ENCODE measurements around the gene ZNF74. TPM values are rescaled to one million over a fixed set of nuclear protein-coding genes. Genes with fewer than 3 reads are reported as not detected.

ZNF74 gene
- total and polyA plus RNA-seq, 10 of the 15 experiments (the other 5 are each of a cell fraction or from before 2014, with no cell fraction given), result 0.37 to 9.3 (median 5.1) TPM

DNA sequence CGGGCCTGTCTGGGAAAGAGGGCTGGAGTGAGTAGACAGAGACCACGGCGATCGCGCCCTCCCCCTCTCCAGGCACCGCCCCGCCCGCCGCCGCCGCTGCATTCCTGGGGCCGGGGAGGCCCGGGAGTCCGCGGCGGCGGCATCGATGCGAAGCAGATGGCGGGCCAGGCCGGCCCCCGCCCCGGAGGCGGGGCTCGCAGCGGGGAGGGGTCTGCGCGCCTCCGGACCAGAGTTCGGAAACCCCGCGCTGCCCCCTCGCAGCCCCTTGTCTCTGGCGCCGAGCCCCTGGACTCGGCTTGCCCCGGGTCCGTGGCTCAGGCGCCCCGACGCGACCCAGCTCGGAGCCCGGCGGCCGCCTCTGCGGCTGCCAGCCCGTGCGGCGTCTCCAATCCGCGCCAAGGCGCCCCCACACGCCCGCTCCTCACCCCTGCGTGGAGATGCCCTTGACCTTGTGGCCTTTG lies 42.4 kb downstream of the ZNF74 start:
- WGBS (ENCODE audit: insufficient coverage, insufficient replicate concordance, low lambda C conversion rate, missing lambda C conversion rate), result 19% methylated on average over 52 of the region's 56 CpGs
- DNase-seq (ENCODE audit: low read depth, low spot score), result no peak
- Histone ChIP-seq H3K79me2 (ENCODE audit: control insufficient read depth, insufficient read depth, low read length) (no peaks in the 10 kb centered on the region), H3K27me3 (replicated peaks in 1 of 2; ENCODE audit: control insufficient read depth in 2 of 2, insufficient read depth in 2 of 2, low read length in 1 of 2) (peaks cover 8 to 14% of the 10 kb centered on the region in 2 experiments; a peak in 3 of 4 replicates), H4K20me1 (ENCODE audit: control insufficient read depth, insufficient read depth) (no peaks in the 10 kb centered on the region; the same call in 1 of the 2 replicates), H3K27ac (ENCODE audit: control insufficient read depth, insufficient read depth) (no peak overlapping the region), H3K9me3 (replicated peaks; ENCODE audit: control insufficient read depth, insufficient read depth, low read length) (no peaks in the 10 kb centered on the region), H3K9ac (ENCODE audit: control insufficient read depth, insufficient read depth, low read length) (no peak overlapping the region), H3K36me3 (ENCODE audit: control insufficient read depth in 2 of 2, insufficient read depth in 2 of 2, low read length in 1 of 2) (no peaks in the 10 kb centered on the region), H3K4me3 (no peak overlapping the region), H2AFZ (ENCODE audit: control insufficient read depth, low read depth, low read length) (no peak overlapping the region), H3K4me2 (ENCODE audit: control insufficient read depth, insufficient read depth) (no peak overlapping the region), H3K4me1 (ENCODE audit: control insufficient read depth, insufficient read depth, low read length) (no peaks in the 10 kb centered on the region)
- TF ChIP-seq SUZ12 (IDR thresholded peaks at IDR 0.05; ENCODE audit: unreplicated experiment) (peak; percentile 91), NBN (IDR thresholded peaks at IDR 0.05) (no peak), MTA3 (IDR thresholded peaks at IDR 0.05; ENCODE audit: borderline replicate concordance, low read length) (no peak)
- SMC1A ChIA-PET (ENCODE audit: uncharacterized antibody, unreplicated experiment), result no interaction called here
- CTCF ChIA-PET, result no interaction called here
- FAIRE-seq, result no peak
- no TSS peak for BruUV-seq (replicated peaks)
- POLR2A ChIA-PET, result no interaction called here
- in situ Hi-C loops (cut with MboI) (no loop called here), intact Hi-C loops (cut with micrococcal nuclease; ENCODE audit: unreplicated experiment) (no loop called here)
- no peak for ATAC-seq
- RAD21 ChIA-PET (ENCODE audit: unreplicated experiment), result no interaction called here

DNA sequence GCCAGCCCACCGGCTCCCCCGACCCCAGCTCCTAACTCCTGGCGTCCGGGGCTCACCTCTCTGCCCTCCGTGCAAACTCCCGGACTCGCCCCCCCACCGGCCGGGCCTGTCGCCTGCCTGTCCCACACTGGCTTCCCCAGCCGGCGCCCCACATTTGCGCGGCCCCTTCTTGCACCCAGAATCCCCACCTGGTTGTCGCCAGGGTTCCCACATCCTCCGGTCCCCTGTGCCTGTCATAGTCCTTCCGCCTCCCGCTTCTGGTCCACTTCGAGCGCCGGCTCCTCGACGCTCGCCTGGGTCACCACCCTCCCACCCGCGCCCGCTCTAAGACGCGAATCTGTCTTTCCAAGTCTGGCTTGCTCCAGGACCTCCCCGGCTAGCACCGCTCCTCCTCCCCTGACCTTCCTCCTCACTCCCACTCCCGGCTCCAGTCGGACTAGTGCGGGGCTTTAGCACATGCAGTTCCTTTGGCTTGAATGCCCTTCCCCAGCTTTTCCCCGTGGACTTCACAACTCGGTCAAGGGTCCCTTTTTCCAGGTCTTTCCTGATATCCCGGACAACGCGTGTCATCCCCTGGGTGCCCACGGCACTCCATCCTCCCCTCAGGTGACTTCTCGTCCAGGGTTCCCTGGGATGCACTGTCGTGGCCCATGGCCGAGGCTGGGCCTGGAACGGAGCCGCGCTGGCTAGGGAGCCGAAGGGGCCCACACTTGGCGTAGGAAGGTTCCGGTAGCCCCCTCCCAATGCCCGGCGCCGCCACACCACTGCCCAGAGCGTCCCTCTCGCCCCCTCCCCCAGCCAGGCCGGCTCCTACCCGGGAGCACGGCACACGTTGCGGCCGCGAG lies 43.0 kb downstream of the ZNF74 start:
- intact Hi-C loops (cut with micrococcal nuclease; ENCODE audit: unreplicated experiment) (no loop called here), in situ Hi-C loops (cut with MboI) (no loop called here)
- SMC1A ChIA-PET (ENCODE audit: uncharacterized antibody, unreplicated experiment), result no interaction called here
- no TSS peak for BruUV-seq (replicated peaks)
- Histone ChIP-seq H3K9me3 (replicated peaks; ENCODE audit: control insufficient read depth, insufficient read depth, low read length) (no peaks in the 10 kb centered on the region), H3K9ac (ENCODE audit: control insufficient read depth, insufficient read depth, low read length) (no peak overlapping the region), H3K4me2 (ENCODE audit: control insufficient read depth, insufficient read depth) (no peak overlapping the region), H3K36me3 (ENCODE audit: control insufficient read depth in 2 of 2, insufficient read depth in 2 of 2, low read length in 1 of 2) (no peaks in the 10 kb centered on the region), H3K27me3 (replicated peaks in 1 of 2; ENCODE audit: control insufficient read depth in 2 of 2, insufficient read depth in 2 of 2, low read length in 1 of 2) (peaks cover 8 to 14% of the 10 kb centered on the region in 2 experiments; a peak in 3 of 4 replicates), H3K79me2 (ENCODE audit: control insufficient read depth, insufficient read depth, low read length) (no peaks in the 10 kb centered on the region), H4K20me1 (ENCODE audit: control insufficient read depth, insufficient read depth) (no peaks in the 10 kb centered on the region; the same call in 1 of the 2 replicates), H3K4me1 (ENCODE audit: control insufficient read depth, insufficient read depth, low read length) (no peaks in the 10 kb centered on the region), H2AFZ (ENCODE audit: control insufficient read depth, low read depth, low read length) (no peak overlapping the region), H3K4me3 (no peak overlapping the region), H3K27ac (ENCODE audit: control insufficient read depth, insufficient read depth) (no peak overlapping the region)
- WGBS (ENCODE audit: insufficient coverage, insufficient replicate concordance, low lambda C conversion rate, missing lambda C conversion rate), result 22% methylated on average over 57 of the region's 61 CpGs
- ATAC-seq, result no peak
- POLR2A ChIA-PET, result no interaction called here
- TF ChIP-seq MEF2A (IDR thresholded peaks at IDR 0.05; ENCODE audit: insufficient read depth, low read depth, low read length) (no peak), SUZ12 (IDR thresholded peaks at IDR 0.05; ENCODE audit: unreplicated experiment) (peak; percentile 53)
- no peak for FAIRE-seq
- RAD21 ChIA-PET (ENCODE audit: unreplicated experiment), result no interaction called here
- CTCF ChIA-PET, result no interaction called here
- DNase-seq (ENCODE audit: low read depth, low spot score), result no peak
